ENCODE measurements around the gene OR4K14. TPM values are rescaled to one million over a fixed set of nuclear protein-coding genes. Genes with fewer than 3 reads are reported as not detected.

OR4K14 gene, protein sequence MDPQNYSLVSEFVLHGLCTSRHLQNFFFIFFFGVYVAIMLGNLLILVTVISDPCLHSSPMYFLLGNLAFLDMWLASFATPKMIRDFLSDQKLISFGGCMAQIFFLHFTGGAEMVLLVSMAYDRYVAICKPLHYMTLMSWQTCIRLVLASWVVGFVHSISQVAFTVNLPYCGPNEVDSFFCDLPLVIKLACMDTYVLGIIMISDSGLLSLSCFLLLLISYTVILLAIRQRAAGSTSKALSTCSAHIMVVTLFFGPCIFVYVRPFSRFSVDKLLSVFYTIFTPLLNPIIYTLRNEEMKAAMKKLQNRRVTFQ
- total RNA-seq, result not detected in 2 replicates

DNA sequence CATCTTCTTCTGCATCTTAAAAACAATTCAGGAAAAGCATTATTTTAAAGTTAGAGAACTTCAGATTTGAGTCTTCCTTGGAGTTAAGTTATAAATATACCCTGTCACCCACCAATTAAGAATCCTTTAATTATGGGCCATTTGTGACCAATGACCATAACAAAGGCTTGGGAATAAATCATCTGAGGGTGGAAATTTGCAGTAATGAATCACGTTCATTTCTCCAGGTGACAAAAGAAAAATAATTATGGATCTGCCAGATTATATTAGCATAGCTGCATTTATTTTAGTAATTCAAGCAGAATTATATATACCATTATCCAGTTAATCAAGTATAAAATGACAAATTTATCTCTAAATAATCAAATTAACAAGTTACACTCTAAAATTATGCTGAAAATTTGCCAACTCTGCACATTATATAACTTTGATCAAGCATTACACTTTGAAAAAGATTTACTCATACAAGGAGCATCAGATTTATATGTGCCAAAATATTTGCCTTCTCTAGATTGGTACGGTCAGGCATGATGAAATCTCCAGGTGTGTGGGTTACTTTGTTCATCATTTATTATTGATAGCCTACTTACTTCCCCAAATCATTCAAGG lies at the start of gene OR4K14:
OR4K14 (minus strand) TSS at position 51 of the 609 bp plus-strand sequence. CDS start 4,114 bp downstream, outside the sequence.

DNA sequence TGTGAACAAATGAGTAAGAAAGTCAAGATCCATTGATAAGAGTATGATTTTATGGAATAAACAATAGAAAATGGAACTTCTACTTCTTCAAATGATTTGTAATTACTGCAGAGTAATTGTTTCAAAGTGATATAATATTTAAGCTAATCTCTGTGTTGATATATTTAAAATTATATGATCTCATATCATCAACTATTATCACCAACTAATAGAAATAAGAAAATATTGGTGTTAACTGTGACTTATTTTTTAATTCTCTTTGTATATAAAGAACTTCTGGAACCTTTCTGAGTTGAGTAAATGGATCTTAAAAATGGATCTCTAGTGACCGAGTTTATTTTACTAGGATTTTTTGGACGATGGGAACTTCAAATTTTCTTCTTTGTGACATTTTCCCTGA lies 40.6 kb upstream of the OR4K14 start, which contains the start of gene OR4L1:
OR4L1 (plus strand) TSS at position 301 of the 400 bp plus-strand sequence; CDS start at position 301, 0 bp downstream.

DNA sequence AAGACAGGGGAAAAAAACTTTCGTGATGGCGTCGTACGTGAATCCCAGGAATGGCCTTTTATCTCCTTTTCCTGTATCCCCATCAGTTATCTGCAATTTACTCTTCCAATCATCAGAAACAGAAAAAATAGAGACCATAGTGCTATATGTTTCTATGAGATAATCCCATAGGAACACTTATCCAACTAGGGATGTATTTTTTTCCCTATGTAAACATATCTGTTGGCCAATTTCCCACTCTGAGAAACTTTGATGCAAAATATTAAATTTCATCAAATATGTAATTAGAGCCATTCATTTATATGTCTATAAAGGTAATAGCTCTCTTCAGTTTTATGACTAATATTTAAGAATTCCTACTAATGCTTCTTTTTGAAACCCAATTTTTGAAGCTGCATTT lies 16.8 kb upstream of the OR4K14 start, which contains the start of gene OR4K13:
OR4K13 (minus strand) TSS at position 101 of the 400 bp plus-strand sequence. CDS start 1,280 bp downstream, outside the sequence.

DNA sequence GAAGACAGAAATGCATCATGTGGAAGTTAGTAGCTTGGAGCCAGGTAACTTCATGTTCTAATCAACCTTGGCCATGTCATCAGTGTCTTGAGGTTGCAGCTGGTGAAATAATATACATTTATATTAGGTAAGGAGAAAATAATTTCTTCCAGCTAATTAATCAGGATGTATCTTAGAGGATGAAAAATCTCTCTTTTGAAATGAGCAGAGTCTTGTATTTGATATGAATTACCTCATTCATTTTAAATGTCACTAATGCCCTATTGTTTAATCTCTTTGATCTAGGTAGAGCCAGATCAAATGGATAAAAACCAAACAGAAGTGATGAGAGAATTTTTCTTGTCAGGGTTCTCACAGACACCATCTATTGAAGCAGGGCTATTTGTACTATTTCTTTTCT lies 17.2 kb downstream of the OR4K14 start, which contains the start of gene OR4Q2:
OR4Q2 (plus strand) TSS at position 301 of the 400 bp plus-strand sequence.

DNA sequence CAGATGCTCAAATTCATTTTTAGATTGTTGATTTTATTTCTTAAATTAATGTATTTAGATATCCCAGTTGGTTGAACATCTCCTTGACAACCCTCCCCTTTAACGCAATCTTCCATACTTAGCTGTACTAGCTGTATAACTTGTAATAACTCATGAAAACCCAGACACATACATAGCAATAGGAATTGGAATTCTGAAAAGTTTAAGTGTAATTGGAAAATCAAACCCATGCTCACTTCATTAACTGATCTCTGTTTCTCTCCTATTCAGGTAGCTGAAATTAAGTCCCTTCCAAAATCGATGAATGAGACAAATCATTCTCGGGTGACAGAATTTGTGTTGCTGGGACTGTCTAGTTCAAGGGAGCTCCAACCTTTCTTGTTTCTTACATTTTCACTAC lies 43.8 kb downstream of the OR4K14 start, which contains the start of gene OR4K15:
OR4K15 (plus strand) TSS at position 301 of the 400 bp plus-strand sequence; CDS start at position 301, 0 bp downstream.

Other genes starting within 250 kb of the OR4K14 start
- not detected in 2 replicates for gene OR4M1, start 245.8 kb downstream of the OR4K14 start, total RNA-seq
- not detected in 2 replicates for gene OR4N2, start 215.5 kb downstream of the OR4K14 start, total RNA-seq
- not detected in 2 replicates for gene OR4K2, start 144.2 kb downstream of the OR4K14 start, total RNA-seq
- gene OR4K5, start 98.7 kb downstream of the OR4K14 start, total RNA-seq, result not detected in 2 replicates
- gene OR4K1, start 88.4 kb downstream of the OR4K14 start, total RNA-seq, result not detected in 2 replicates
- not detected in 2 replicates for gene OR4K15, start 43.7 kb downstream of the OR4K14 start, total RNA-seq
- gene OR4Q2, start 17.1 kb downstream of the OR4K14 start, total RNA-seq, result not detected in 2 replicates
- not detected in 2 replicates for gene OR4K13, start 16.7 kb upstream of the OR4K14 start, total RNA-seq
- not detected in 2 replicates for gene OR4L1, start 40.7 kb upstream of the OR4K14 start, total RNA-seq
- gene OR4K17, start 91.4 kb upstream of the OR4K14 start, total RNA-seq, result not detected in 2 replicates
- not detected in 2 replicates for gene OR4N5, start 119.5 kb upstream of the OR4K14 start, total RNA-seq
- not detected in 2 replicates for gene OR11G2, start 171.6 kb upstream of the OR4K14 start, total RNA-seq
- not detected in 2 replicates for gene OR11H6, start 204.4 kb upstream of the OR4K14 start, total RNA-seq
- not detected in 2 replicates for gene OR11H7, start 209.7 kb upstream of the OR4K14 start, total RNA-seq
- gene OR11H4, start 220.0 kb upstream of the OR4K14 start, total RNA-seq, result not detected in 2 replicates